ENCODE results near the gene ARIH1.
"Not testable (repeated sequence)": the region's sequence is repeated elsewhere in the genome, so short reads cannot be mapped to it uniquely, and the experiment has no call there.

Gene ARIH1

GRCh38 chr15:72599855-72600464 is 125.8 kb downstream of the ARIH1 start:
- Mint-ChIP-seq H3K4me1 (no peaks in the 10 kb centered on the region), H3K27ac (no peak overlapping the region), H3K4me3 (no peak overlapping the region), H3K36me3 (ENCODE audit: low read depth) (no peaks in the 10 kb centered on the region), H3K9me3 (no peaks in the 10 kb centered on the region), H3K27me3 (ENCODE audit: low read depth) (no peaks in the 10 kb centered on the region)
- TF ChIP-seq CTCF (IDR thresholded peaks at IDR 0.05; ENCODE audit: unreplicated experiment in 3 of 3) = peak; percentile 63 to 70 (median 66)

GRCh38 chr15:72604794-72605193 is 130.7 kb downstream of the ARIH1 start:
- no peaks in the 10 kb centered on the region for H3K27me3 Mint-ChIP-seq (ENCODE audit: low read depth)
- no peak overlapping the region for H3K4me3 Mint-ChIP-seq
- no peaks in the 10 kb centered on the region for H3K36me3 Mint-ChIP-seq (ENCODE audit: low read depth)
- H3K4me1 Mint-ChIP-seq = no peaks in the 10 kb centered on the region
- no peaks in the 10 kb centered on the region for H3K9me3 Mint-ChIP-seq
- TF ChIP-seq CTCF (IDR thresholded peaks at IDR 0.05; ENCODE audit: unreplicated experiment in 3 of 3) = no peak
- H3K27ac Mint-ChIP-seq = no peak overlapping the region

GRCh38 chr15:72608084-72608483 is 134.0 kb downstream of the ARIH1 start:
- not testable (repeated sequence) for H3K4me3 Mint-ChIP-seq; H3K9me3 Mint-ChIP-seq; H3K36me3 Mint-ChIP-seq (ENCODE audit: low read depth); H3K27ac Mint-ChIP-seq; H3K4me1 Mint-ChIP-seq; H3K27me3 Mint-ChIP-seq (ENCODE audit: low read depth)

GRCh38 chr15:72609862-72610261 is 135.7 kb downstream of the ARIH1 start:
- Mint-ChIP-seq H3K4me1 (no peaks in the 10 kb centered on the region), H3K36me3 (ENCODE audit: low read depth) (no peaks in the 10 kb centered on the region), H3K9me3 (no peaks in the 10 kb centered on the region), H3K4me3 (no peak overlapping the region), H3K27me3 (ENCODE audit: low read depth) (no peaks in the 10 kb centered on the region), H3K27ac (no peak overlapping the region)
- TF ChIP-seq CTCF (IDR thresholded peaks at IDR 0.05; ENCODE audit: unreplicated experiment in 3 of 3) = no peak

GRCh38 chr15:72612324-72612723 is 138.2 kb downstream of the ARIH1 start:
- not testable (repeated sequence) for H3K4me3 Mint-ChIP-seq; H3K27me3 Mint-ChIP-seq (ENCODE audit: low read depth); H3K9me3 Mint-ChIP-seq; H3K27ac Mint-ChIP-seq; H3K36me3 Mint-ChIP-seq (ENCODE audit: low read depth); H3K4me1 Mint-ChIP-seq

- no peak for TF ChIP-seq CTCF (IDR thresholded peaks at IDR 0.05; ENCODE audit: unreplicated experiment in 3 of 3)
- Mint-ChIP-seq H3K27me3 (ENCODE audit: low read depth) (no peaks in the 10 kb centered on the region), H3K27ac (no peak overlapping the region), H3K4me1 (no peaks in the 10 kb centered on the region), H3K36me3 (ENCODE audit: low read depth) (no peaks in the 10 kb centered on the region), H3K9me3 (no peaks in the 10 kb centered on the region), H3K4me3 (no peak overlapping the region)
Measured at GRCh38 chr15:72614810-72615532, 140.8 kb downstream of the ARIH1 start.

- not testable (repeated sequence) for H3K4me1 Mint-ChIP-seq; H3K36me3 Mint-ChIP-seq (ENCODE audit: low read depth); H3K27ac Mint-ChIP-seq; H3K27me3 Mint-ChIP-seq (ENCODE audit: low read depth); H3K4me3 Mint-ChIP-seq; H3K9me3 Mint-ChIP-seq
Measured at GRCh38 chr15:72615533-72616233, 141.6 kb downstream of the ARIH1 start.

Data from nephron (organoid).